ENCODE results near the gene TAF6L. TPM values are rescaled to one million over a fixed set of nuclear protein-coding genes. Genes with fewer than 3 reads are reported as not detected.
"Not testable (repeated sequence)": the region's sequence is repeated elsewhere in the genome, so short reads cannot be mapped to it uniquely, and the experiment has no call there.

Gene TAF6L
- total RNA-seq, 1 donor from 2014 or later = 17.2 TPM

GRCh38 chr11:62757846-62758788 lies 13.1 kb upstream of the TAF6L start:
- no peak for DNase-seq

DNA sequence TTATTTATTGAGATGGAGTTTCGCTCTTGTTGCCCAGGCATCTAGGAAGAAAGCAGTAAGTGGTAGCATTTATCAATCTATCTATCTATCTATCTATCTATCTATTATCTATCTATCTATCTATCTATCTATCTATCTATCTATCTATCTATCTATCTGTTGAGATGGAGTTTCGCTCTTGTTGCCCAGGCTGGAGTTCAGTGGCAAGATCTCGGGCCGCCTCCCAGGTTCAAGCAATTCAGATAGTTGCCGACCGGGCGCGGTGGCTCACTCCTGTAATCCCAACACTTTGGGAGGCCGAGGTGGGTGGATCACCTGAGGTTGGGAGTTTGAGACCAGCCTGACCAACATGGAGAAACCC lies 10.3 kb upstream of the TAF6L start:
- not testable (repeated sequence) for DNase-seq

DNA sequence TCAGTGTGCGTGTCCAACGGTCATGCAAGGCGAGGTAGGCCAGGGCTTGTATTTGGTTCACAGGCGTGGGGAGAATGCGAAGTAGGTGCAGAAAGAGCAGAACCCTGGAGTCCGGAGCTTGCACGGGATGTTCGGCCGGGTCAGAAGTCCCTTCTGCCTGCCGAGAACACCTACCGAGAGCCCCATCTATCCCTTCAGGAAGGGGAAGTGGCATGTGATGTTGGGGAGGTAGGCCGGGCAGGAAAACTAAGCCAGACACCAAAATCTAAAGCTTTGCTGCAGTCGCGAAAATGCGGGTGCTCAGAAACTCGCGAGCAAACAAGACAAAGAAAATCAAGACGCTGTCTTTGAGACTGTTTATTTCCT lies 435 bp upstream of the TAF6L start:
- DNase-seq = peak; percentile 51

DNA sequence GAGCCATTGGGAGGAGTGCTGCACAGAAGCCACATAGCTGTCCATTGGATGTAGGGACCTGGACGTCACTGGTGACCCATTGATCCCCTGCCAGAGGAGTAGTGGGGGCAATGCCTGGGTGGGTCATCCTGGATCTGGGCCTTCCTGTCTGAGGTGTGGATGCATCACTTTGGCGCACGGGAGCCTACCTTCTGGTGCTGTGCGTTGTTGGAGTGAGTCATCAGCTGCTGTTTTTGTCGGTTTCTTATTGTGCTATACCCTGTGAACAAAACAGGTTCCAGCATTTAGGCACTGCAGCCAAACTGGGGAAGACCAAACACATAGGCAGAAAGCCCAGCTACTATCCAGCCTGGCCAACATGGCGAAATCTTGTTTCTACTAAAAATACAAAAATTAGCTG lies 3.2 kb downstream of the TAF6L start:
- no peak for DNase-seq

GRCh38 chr11:62775646-62776045 lies 4.5 kb downstream of the TAF6L start:
- no peak for DNase-seq

GRCh38 chr11:62777389-62777788 lies 6.2 kb downstream of the TAF6L start:
- DNase-seq = no peak

- DNase-seq = no peak
These were observed 7.2 kb downstream of the TAF6L start for GRCh38 chr11:62778441-62778840.

DNA sequence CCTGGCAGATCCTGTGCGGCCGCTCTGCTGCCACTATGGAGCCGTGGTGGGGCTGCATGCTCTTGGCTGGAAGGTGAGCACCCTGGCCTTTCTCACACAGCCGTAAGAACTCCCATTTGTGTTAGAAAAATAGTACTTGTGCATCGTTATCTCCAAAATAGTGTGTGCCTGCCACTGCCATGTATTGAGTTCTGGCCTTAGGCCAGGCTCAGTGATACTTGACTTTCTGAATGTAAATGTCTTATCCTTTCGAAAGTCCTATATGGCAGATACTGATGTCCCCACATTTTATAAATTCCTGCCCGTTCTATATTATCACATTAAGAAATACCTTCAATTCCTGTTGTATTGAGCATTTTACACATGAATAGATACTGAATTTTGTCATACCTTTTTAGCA lies 11.6 kb downstream of the TAF6L start:
- no peak for DNase-seq

GRCh38 chr11:62786318-62787004 lies 15.3 kb downstream of the TAF6L start:
- peak; percentile 71 for DNase-seq

GRCh38 chr11:62787005-62787759 lies 16.0 kb downstream of the TAF6L start, which contains the start of gene TMEM179B:
TMEM179B (plus strand) TSS chr11:62787402; CDS start chr11:62787432, 30 bp downstream.
- peak; percentile 95 for DNase-seq

- no peak for DNase-seq
These were observed 17.8 kb downstream of the TAF6L start for GRCh38 chr11:62788991-62789390.

- DNase-seq = no peak
These were observed 18.4 kb downstream of the TAF6L start for GRCh38 chr11:62789576-62789975.

DNA sequence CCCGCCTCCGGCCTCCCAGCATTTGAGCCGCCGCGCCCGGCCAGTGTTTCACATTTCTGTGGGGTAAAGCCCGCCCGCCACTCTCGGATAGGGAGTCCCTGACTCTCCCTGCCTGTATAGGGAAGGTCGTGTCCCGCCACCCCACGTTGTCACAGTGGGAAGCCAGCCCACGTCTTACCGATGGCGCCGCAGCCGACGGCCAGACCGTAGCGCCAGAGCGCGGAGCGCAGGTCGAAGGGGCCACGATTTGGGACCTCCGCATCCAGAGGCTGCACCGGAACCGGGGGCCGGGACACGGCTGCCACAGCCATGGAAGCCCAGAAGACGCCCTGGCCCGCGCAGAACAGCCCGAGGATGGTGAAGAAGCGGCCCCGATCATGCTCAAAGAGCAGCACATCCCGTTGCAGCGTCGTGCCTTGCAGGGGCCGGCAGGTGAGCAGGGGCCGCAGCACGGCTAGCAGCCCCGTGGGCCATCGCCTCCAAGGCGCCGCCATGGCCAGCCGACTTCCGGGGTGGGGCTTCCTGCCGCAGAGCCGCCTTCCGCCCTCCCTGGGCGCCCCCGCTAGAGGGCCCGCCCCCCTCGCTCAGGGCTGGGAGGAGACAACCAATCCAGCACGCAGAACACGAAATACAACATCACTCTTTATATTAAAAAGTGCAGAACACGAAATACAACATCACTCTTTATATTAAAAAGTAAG lies 20.5 kb downstream of the TAF6L start, which contains the start of gene TMEM223:
Gene TMEM223, minus strand, starts transcription at position 506 of the 701 bp plus-strand sequence. Its CDS starts 12 bp downstream, at position 494.
- DNase-seq = peak; percentile 85

- DNase-seq = no peak
These were observed 21.0 kb downstream of the TAF6L start for GRCh38 chr11:62792202-62792575.

DNA sequence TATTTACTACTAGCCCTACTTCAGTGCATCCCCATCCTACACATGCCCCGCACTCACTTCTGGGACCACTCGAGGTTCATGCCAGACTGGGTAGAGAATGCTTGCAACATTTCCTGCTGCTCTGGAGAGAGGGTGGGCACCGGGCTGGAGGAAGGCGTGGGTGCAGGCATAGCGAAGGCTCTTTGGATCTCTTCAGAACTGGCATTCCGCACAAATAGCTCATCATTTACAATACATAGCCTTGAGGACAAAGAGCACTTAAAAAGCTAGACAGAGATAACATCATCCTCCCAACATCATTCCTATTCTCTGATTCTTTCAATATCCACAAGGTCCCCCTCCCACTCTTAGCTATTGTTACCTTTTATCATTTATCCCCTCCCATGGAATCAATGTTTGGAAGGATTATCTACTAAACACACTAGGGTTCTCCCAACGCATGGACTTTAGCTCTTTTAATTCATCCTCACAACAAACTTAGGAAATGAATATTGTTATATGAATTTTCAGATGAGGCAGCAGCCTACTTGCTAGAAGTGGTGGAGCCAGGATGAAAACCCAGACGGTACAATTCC lies 23.1 kb downstream of the TAF6L start:
- DNase-seq = no peak

DNA sequence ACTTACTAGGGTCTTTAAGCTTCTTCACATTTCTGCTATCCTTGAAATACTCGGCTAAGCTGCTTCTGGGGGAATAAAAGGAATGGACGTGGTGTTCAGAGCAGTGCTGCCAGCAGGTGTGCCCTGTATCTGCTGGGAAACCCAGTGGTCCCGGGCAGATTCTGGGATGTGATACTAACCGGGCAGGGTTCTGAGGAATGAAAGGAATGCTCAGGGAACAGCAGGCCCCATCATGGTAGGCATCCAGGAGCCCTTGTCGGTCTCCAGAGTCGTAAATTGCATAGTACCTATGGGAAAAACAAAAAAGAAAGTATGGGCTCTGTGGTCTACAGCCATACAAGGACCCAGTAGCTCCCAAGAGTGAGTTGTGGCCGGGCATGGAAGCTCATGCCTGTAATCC lies 25.1 kb downstream of the TAF6L start:
- no peak for DNase-seq

DNA sequence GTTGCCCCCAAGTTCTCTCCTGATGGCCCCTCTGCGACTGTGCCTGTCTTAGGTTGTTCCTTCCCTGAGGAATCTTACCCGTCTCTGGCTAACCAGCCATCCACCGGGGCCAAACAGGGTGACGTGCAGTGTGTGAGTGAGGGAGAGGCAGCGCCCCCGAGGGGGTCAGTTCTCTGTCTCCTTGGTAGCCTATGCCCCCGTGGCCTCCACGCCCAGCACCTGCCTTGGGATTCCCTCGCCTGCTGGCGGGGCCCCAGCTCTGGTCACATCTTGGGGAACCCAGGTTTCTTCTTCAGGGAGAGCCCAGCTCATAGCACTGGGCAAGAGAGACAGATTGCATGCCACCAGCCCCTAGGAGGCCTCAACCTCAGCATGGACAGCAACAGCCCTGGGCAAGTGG lies 28.3 kb downstream of the TAF6L start:
- no peak for DNase-seq

DNA sequence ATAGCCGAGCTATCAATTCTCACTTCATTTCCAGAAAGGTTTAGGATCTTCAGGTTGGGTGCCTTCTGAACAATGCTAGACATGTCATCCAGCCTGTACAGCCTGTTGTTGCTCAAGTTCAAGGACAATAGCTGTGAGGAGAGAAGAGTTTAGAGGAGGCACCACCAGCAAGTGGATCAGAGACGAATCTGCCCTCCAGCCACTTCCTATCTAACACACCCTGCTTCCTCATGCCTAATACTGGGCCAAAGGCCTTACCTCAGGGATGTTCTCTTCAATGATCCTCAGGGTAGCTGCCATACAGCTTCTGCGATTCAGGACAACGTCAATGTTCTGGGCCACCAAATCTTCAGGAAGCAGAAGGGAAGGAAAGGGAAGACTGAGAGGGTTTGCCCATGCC lies 29.9 kb downstream of the TAF6L start:
- DNase-seq = no peak

- no peak for DNase-seq
These were observed 33.3 kb downstream of the TAF6L start for GRCh38 chr11:62804310-62805075.

- DNase-seq = peak; percentile 92
These were observed 34.1 kb downstream of the TAF6L start, which contains the start of gene NXF1 for GRCh38 chr11:62805076-62805892. NXF1 (minus strand) TSS chr11:62805440; CDS start chr11:62805356, 84 bp downstream.
